ENCODE data around the gene PLCH1. TPM values are rescaled to one million over a fixed set of nuclear protein-coding genes. Genes with fewer than 3 reads are reported as not detected.

The PLCH1 gene
- total and polyA plus RNA-seq, 2 experiments from 2014 or later, result 2.6 to 5.8 TPM

DNA sequence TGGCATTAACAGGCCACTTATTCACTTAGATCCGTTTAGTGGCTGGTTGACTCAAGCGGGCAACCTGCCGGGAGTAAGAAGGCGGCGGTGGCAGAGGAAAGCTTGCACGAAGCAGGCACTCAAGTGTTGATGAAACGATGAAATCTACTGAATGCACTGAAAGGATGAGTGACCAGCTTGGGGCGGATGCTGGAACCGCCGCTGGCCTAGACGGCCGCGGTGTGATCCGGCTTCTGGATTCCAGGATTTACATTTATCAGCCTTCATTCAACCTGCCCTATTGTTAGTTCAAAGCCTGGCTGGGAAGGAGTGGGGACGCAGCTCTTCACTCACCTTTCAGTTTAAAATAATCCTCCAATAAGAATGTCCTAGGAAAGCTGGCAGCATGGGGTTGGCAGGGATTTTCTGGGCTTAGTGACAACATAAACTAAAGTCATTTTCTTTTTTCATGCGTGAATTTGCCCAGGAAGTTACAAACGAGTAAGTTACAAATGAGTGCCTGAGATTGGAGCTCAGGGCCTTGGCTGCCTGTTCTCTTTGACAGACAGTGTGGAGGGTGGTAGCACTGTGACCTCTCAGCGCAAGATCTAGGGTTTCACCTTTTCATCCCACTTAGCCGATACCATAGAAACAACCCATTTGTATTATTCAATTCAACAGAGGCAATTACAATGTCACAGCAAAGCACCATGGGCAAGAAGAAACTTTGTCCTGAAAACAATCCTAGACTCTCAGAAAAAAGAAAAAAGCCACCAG is 1.1 kb upstream of the PLCH1 start:
- Histone ChIP-seq H3K9me3 (ENCODE audit: low read depth) (no peaks in the 10 kb centered on the region), H3K4me3 (no peak overlapping the region), H3K36me3 (replicated peaks; ENCODE audit: insufficient read depth, low read depth) (no peaks in the 10 kb centered on the region), H3K9me2 (replicated peaks; ENCODE audit: insufficient read depth) (no peaks in the 10 kb centered on the region), H2AFZ (peak overlapping the region; percentile 27), H3K79me2 (no peaks in the 10 kb centered on the region), H4K20me1 (ENCODE audit: insufficient read depth, poor library complexity, severe bottlenecking) (no peaks in the 10 kb centered on the region), H3K4me2 (peak overlapping the region; percentile 94), H3K27me3 (no peaks in the 10 kb centered on the region), H3K27ac (no peak overlapping the region), H3K4me1 (ENCODE audit: insufficient read depth) (peaks cover 10% of the 10 kb centered on the region)
- DNase-seq (ENCODE audit: low spot score), result peak; percentile 35
- 19% methylated on average over 19 of the region's 19 CpGs for WGBS (ENCODE audit: low lambda C conversion rate, missing lambda C conversion rate)
- TF ChIP-seq EZH2 (IDR thresholded peaks at IDR 0.05; ENCODE audit: borderline replicate concordance) (no peak), EZH2phosphoT487 (IDR thresholded peaks at IDR 0.05; ENCODE audit: low read depth, severe bottlenecking, unreplicated experiment) (no peak), CTCF (IDR thresholded peaks at IDR 0.05; ENCODE audit: poor library complexity) (no peak)

GRCh38 chr3:155744010-155744625 is 753 bp downstream of the PLCH1 start:
- no peaks in the 10 kb centered on the region for H3K79me2 ChIP-seq
- under 1% methylated on average over 48 of the region's 48 CpGs for WGBS (ENCODE audit: low lambda C conversion rate, missing lambda C conversion rate)
- H2AFZ ChIP-seq, result peak overlapping the region; percentile 99
- no peaks in the 10 kb centered on the region for H3K9me2 ChIP-seq (replicated peaks; ENCODE audit: insufficient read depth)
- DNase-seq (ENCODE audit: low spot score), result peak; percentile 81
- peaks cover 10% of the 10 kb centered on the region for H3K4me1 ChIP-seq (ENCODE audit: insufficient read depth)
- peak overlapping the region; percentile 79 for H3K4me3 ChIP-seq
- H3K4me2 ChIP-seq, result peak overlapping the region; percentile 94
- peak overlapping the region; percentile 26 for H3K27ac ChIP-seq
- H3K27me3 ChIP-seq, result no peaks in the 10 kb centered on the region
- H3K36me3 ChIP-seq (replicated peaks; ENCODE audit: insufficient read depth, low read depth), result no peaks in the 10 kb centered on the region
- no peaks in the 10 kb centered on the region for H4K20me1 ChIP-seq (ENCODE audit: insufficient read depth, poor library complexity, severe bottlenecking)
- no peaks in the 10 kb centered on the region for H3K9me3 ChIP-seq (ENCODE audit: low read depth)
- TF ChIP-seq CTCF (IDR thresholded peaks at IDR 0.05; ENCODE audit: poor library complexity) (no peak), EZH2 (IDR thresholded peaks at IDR 0.05; ENCODE audit: borderline replicate concordance) (no peak), EZH2phosphoT487 (IDR thresholded peaks at IDR 0.05; ENCODE audit: low read depth, severe bottlenecking, unreplicated experiment) (no peak)

DNA sequence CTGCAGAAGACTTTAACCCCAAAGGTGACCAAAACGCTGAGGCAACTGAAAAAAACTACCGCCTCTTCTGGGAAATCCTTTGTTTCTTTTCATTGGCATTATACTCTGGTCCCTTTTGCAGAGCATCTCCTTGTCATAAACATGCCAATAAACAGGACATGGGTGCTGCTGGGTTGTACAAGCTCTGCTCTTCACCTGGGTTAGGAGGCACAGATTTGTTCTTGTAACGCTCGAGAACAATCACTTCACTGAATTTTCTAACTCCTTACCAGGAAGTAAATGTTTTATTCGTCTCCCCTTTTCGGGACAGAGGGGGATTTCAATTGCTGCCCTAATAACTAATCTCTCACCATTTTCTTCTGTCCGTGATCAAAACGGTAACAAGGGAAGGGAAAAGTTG is 1.3 kb downstream of the PLCH1 start:
- H3K79me2 ChIP-seq, result no peaks in the 10 kb centered on the region
- DNase-seq (ENCODE audit: low spot score), result no peak

More for the DNA sequence above, 1.3 kb downstream of the PLCH1 start:
- H2AFZ ChIP-seq, result peak overlapping the region; percentile 99
- 17% methylated on average over 8 of the region's 8 CpGs for WGBS (ENCODE audit: low lambda C conversion rate, missing lambda C conversion rate)
- H3K9me2 ChIP-seq (replicated peaks; ENCODE audit: insufficient read depth), result no peaks in the 10 kb centered on the region
- peak overlapping the region; percentile 26 for H3K27ac ChIP-seq
- peaks cover 11% of the 10 kb centered on the region for H3K4me1 ChIP-seq (ENCODE audit: insufficient read depth)
- no peaks in the 10 kb centered on the region for H3K36me3 ChIP-seq (replicated peaks; ENCODE audit: insufficient read depth, low read depth)
- no peaks in the 10 kb centered on the region for H3K27me3 ChIP-seq
- peak overlapping the region; percentile 79 for H3K4me3 ChIP-seq
- H4K20me1 ChIP-seq (ENCODE audit: insufficient read depth, poor library complexity, severe bottlenecking), result no peaks in the 10 kb centered on the region
- TF ChIP-seq EZH2phosphoT487 (IDR thresholded peaks at IDR 0.05; ENCODE audit: low read depth, severe bottlenecking, unreplicated experiment) (no peak), EZH2 (IDR thresholded peaks at IDR 0.05; ENCODE audit: borderline replicate concordance) (no peak), CTCF (IDR thresholded peaks at IDR 0.05; ENCODE audit: poor library complexity) (no peak)
- H3K4me2 ChIP-seq, result peak overlapping the region; percentile 94
- H3K9me3 ChIP-seq (ENCODE audit: low read depth), result no peaks in the 10 kb centered on the region

Data from hepatocyte (in vitro differentiated cells).